GM19455 (cell line): Measurements from ENCODE around the gene CDON.

Experiments
- ATAC-seq: cut with Tn5 transposase; IDR thresholded peaks from one replicate; pipeline ENCODE4 v1.9.1; 2021; ENCODE audit not compliant: unreplicated experiment

Gene CDON

DNA sequence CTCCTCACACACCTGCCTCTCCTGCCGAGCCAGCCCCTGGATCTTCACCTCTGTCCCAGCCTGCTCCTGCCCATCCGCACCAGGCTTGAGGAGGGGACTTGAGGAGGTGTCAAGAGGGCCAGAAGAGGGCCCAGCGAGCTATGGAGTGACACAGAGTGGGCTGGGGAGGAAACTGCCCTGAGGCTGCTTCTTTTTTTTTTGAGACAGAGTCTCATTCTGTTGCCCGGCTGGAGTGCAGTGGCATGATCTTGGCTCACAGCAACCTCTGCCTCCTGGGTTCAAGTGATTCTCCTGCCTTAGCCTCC is 21.9 kb upstream of the CDON start:
- ATAC-seq: no peak

DNA sequence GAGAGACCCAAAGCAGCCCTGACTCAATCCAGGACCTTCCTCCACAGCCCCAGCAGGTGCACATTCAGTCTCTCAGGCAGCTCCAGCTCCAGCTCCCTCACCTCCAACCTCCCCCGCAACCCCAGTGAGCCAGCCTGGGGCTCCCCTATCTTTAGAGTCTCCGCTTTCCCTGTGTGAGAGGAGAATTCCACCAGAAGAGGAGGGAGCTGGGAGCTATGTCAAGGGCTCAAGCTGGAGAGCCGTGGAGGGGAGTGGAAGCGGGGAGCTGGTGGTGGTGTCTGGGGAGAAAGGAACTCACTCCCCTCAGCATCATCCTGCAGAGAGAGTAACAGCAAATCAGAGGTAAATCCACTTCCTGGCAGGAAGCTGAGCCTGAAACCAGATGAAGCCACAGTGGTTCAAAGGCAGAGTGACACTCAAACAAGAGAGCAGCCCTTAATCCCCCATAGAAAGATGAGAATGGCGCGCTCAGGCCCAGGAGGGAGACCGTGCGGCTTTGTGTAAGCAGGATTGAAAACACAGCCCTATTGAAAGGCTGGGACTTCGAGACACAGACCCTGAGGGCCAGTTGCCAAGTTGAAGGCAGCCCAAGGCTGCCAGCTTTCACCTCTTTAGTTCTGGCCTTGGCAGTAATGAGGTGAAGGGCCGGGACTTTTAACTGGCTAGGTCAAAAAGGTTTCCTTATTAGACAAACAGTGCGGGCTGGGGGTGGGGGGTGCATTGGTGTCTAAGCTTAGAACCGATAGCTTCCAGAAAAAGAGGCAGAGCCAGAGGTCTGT is 21.4 kb upstream of the CDON start:
- ATAC-seq: no peak

- ATAC-seq: no peak
These were observed 19.8 kb upstream of the CDON start for GRCh38 chr11:126082251-126083109.

DNA sequence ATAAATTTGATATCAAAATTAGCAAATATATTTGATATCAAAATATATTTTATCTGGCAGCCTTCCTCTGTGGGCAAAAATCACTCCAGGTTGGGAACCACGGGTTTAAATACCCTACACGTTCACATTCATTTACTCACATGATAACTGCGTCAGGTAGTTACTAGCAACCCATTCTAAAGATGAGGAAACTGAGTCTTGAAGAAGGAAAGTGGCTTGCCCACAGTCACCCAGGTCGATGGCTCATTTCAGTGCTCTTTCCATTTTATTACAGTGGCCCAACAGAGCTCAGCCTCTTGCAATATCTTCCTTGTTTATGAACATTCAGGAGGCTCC is 19.2 kb upstream of the CDON start:
- no peak for ATAC-seq

DNA sequence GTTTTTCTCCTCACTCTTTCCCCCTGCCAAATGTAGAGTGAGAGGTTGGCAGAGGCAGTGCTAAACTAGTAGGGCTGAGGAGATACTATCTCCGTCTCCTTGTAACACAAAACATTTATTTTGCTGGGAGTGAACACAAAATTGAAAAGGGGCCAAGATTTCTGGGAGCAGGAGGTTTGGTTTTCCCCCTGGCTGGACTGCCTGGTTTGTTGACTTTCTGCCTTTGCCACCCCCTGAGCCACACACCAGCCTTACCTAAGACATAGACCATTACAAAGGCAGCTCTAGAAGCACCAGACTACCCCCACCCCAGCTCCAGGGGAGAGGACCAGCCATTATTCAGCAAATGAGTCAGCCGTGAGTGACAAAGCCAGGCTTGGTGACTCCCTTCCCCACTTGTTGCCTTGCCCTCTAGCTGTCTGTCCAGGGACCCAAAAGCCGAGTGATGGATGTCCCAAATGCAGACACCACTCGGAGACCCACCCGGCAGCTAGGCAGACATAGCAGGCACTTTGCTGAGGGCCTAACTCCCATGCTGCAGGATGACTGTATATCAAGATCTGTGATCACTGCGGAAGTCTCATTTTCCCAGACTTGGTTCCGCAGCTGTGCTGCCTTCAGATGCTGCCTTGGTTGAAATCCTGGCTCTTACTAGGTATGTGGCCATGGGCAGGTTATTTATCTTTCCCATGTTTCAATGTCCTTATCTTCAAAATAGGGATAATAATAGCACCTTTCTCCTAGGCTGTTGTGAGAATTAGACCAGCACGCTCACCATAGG is 17.7 kb upstream of the CDON start:
- no peak for ATAC-seq

- ATAC-seq: no peak
These were observed 17.0 kb upstream of the CDON start for GRCh38 chr11:126079621-126080124.

DNA sequence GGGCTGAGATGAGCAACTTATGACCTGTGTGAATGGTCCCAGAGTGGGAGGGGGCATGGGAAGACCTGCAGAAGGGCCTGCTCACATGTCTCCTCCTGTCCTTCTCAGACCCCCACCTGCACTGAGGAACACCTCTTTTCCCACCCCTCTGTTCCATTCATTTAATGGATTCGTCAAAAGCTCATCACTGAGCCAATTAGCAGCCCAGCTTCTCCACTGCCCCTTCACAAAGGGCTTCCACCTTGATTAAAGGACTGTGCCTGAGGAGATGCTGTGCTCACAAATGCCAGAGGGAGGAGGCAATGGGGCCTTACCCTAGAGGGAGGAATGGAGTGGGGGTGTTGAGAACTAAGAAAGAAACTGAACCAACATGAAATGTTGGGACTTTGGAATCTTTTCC is 14.0 kb upstream of the CDON start:
- ATAC-seq: no peak

- ATAC-seq: no peak
These were observed 10.3 kb upstream of the CDON start for GRCh38 chr11:126072801-126073594.

DNA sequence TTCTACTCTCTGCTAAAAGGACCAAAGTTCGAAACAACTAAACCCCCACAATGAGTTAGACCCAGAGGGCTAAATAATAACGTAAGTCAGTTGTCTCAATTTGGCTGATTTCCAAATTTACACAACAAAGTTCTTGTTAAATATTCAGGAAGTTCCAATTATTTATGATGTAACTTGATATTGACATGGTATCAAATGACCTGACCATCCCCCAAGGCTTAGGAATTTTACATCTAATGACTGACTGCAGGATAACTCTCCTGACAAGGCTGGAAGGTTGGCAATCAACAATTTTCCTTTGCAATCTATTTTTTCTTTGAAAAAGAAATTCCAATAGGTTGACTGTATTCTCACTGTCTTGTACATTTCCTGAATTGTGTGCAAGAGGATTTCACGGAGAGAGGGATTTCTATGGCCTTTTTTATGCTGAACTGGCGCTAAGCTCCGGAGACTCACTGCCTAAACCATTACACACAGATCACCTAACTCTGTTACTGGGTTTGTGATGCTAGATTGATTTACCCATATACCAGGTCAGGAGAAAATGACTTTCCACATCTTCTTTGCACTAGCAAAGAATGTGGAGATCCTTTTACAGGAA is 9.6 kb upstream of the CDON start:
- no peak for ATAC-seq

GRCh38 chr11:126063507-126063852 is 814 bp upstream of the CDON start:
- ATAC-seq: no peak

GRCh38 chr11:126061707-126062678 is 673 bp downstream of the CDON start:
- ATAC-seq: no peak

- ATAC-seq: no peak
These were observed 1.9 kb downstream of the CDON start for GRCh38 chr11:126060757-126061171.

DNA sequence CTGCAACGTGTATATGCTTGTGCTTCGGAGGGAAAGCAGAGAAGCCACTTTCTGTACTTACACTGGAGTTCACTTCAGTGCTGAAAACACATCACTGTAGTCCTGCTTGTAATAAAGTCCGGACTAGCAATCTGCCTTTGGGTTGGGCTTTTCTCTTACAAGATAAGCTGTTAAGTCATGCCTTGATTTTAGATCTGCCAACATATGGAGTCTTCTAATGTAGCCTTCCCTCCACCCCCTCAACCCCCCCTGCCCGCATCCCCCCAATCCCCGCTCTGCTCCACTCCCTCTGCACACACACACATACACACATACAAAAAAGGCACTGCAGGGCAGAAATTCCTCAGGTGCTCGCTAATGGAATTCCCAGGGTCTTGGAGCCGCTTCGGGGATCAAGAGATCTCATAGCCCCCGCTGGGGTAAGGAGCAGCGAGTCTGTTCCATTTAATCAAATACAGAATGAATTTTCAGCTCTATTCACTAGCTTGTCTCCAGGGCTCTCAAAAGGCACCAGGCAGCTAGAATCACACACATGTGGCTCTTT is 3.4 kb downstream of the CDON start:
- no peak for ATAC-seq

DNA sequence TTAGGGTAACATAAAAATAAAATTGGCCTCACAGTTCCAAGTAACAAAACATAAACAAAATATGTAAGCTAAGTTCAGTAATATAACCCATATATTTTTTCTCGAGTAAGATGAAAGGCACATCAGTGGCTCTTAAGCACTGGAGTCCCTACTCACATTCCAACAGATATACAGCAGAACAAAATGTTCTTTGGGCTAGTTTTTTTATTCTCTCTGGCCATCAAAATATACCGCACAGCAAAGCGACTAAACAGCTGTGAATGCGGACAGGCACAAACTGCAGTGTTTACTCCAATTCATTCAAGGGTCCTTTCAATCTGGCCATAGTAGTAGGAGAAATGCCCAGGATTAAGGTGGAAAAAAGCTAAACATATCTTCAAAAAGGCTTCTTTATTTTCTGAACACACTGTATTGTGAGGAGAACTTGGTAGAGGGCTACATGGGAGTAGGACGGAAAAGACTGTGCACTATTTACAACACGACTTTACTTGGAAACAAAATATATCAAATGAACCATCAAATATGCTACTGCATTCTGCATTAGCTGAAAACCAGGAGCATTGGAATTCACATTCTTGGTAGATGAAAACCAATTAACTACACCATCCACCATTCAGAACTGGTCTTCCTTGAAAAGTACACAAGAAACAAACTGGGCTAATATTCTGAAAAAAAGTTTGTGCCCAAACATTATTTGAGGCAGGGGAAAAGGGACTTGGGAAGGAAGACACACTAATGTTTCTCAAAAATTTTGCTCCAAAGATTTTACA is 4.4 kb downstream of the CDON start:
- no peak for ATAC-seq

GRCh38 chr11:126054882-126055281 is 7.8 kb downstream of the CDON start:
- no peak for ATAC-seq

DNA sequence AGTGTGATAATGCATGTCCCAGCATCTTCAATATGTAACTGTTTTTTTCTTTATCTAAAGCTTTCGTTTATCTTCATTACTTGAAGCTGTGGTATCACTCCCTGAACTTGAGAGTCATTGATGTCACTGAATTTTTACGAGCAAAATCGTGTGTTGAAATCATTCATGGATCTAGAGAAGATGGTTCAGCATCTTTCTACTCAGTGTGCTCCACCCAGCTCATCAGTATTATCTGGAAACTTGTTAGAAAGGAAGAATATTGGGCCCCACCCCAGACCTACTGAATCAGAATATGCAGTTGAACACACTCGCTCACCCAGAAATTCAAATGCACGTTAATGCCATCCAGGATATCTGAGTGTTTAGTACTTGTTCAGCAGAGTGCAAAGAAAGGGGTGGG is 8.3 kb downstream of the CDON start:
- ATAC-seq: no peak

GRCh38 chr11:126053415-126054286 is 9.0 kb downstream of the CDON start:
- no peak for ATAC-seq
